OCI-LY1 (cell line): ENCODE measurements around the gene MAFG.

Source experiments
- H2AFZ ChIP-seq: fragments of 200-600 bp; sonication (generic), shearing (Covaris generic); 2 replicates; pipeline ENCODE4 v1.6.0; 2014; ENCODE audit warnings: antibody characterized with exemption, mild to moderate bottlenecking, low read length
- H3F3A ChIP-seq: fragments of 200-600 bp; sonication (generic), shearing (Covaris generic); 2 replicates; pipeline ENCODE4 v1.6.0; 2014; ENCODE audit warnings: mild to moderate bottlenecking, antibody characterized with exemption, low read length, moderate library complexity; ENCODE audit not compliant: insufficient read depth
- H3K27ac ChIP-seq: fragments of 200-600 bp; sonication (generic); 2 replicates; pipeline ENCODE4 v1.5.1; 2014; ENCODE audit warnings: low read length, mixed run types, mild to moderate bottlenecking, low read depth; ENCODE audit not compliant: poor library complexity, severe bottlenecking
- H3K27me3 ChIP-seq: fragments of 200-600 bp; sonication (generic); 2 replicates; pipeline ENCODE4 v1.6.0; 2014; ENCODE audit warnings: antibody characterized with exemption, mild to moderate bottlenecking, low read length, moderate library complexity; ENCODE audit not compliant: insufficient read depth
- H3K36me3 ChIP-seq: fragments of 200-600 bp; sonication (generic); 2 replicates; pipeline ENCODE4 v1.6.1; 2014; ENCODE audit warnings: mild to moderate bottlenecking, antibody characterized with exemption, low read length, moderate library complexity, mixed read lengths; ENCODE audit not compliant: insufficient read depth
- H3K4me1 ChIP-seq: fragments of 200-600 bp; sonication (generic); 2 replicates; pipeline ENCODE4 v1.5.1; 2014; ENCODE audit warnings: mild to moderate bottlenecking, low read length, moderate library complexity; ENCODE audit not compliant: insufficient read depth, severe bottlenecking
- H3K4me2 ChIP-seq: fragments of 200-600 bp; sonication (generic), shearing (Covaris generic); 2 replicates; pipeline ENCODE4 v1.6.1; 2014; ENCODE audit warnings: low read length
- H3K4me3 ChIP-seq: fragments of 200-600 bp; sonication (generic); 2 replicates; pipeline ENCODE4 v1.5.1; 2014; ENCODE audit warnings: low read length, low read depth, mild to moderate bottlenecking, mixed read lengths; ENCODE audit not compliant: poor library complexity, severe bottlenecking
- H3K79me2 ChIP-seq: fragments of 200-600 bp; shearing (Covaris generic); 2 replicates; pipeline ENCODE4 v1.6.1; 2016; ENCODE audit warnings: mixed run types, low read length, mixed read lengths; ENCODE audit not compliant: insufficient read depth
- H3K9ac ChIP-seq: fragments of 200-600 bp; sonication (generic), shearing (Covaris generic); 2 replicates; pipeline ENCODE4 v1.6.1; 2014; ENCODE audit warnings: mild to moderate bottlenecking, low read length, mixed read lengths
- H3K9me2 ChIP-seq: fragments of 200-600 bp; sonication (generic), shearing (Covaris generic); 2 replicates; pipeline ENCODE4 v1.6.1; 2014; ENCODE audit warnings: low read depth, mild to moderate bottlenecking, low read length, mixed read lengths
- H3K9me3 ChIP-seq: fragments of 200-600 bp; shearing (Covaris generic); 2 replicates; pipeline ENCODE4 v1.6.1; 2014; ENCODE audit warnings: low read length, mixed read lengths
- H4K20me1 ChIP-seq: fragments of 200-600 bp; sonication (generic), shearing (Covaris generic); 2 replicates; pipeline ENCODE4 v1.6.0; 2016; ENCODE audit warnings: mild to moderate bottlenecking, low read length; ENCODE audit not compliant: insufficient read depth
- CTCF ChIP-seq: fragments of 200-600 bp; sonication (generic), shearing (Covaris generic); IDR thresholded peaks from 2 replicates; pipeline ENCODE4 v1.5.1; 2017; ENCODE audit warnings: mild to moderate bottlenecking, antibody characterized with exemption, low read length, moderate library complexity, mixed read lengths
- EZH2 ChIP-seq: fragments of 200-600 bp; sonication (generic), shearing (Covaris generic); IDR thresholded peaks from 2 replicates; pipeline ENCODE4 v1.8.0; 2017; ENCODE audit warnings: borderline replicate concordance, mixed run types, mild to moderate bottlenecking, antibody characterized with exemption, low read length, moderate library complexity, mixed read lengths

Gene MAFG

DNA sequence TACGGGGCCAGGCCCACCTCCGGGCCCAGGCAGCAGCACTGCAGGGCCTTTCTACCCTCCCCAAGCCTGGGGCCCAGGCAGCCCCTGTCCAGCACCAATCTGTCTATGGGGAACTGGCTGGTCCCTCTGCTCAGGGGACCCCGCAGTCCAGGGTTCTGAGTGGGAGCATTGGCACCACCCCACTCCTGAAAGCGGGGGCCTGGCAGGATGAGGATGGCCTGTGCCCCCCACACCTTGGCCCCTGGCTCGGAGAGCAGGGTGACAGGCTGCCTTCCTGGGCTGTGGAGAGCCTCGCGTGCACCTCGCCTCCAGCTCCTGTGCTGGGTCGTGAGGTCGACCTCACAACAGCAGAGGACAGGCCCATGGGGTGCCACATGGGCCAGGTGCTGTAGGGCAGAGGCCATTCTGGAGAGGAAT, 24.1 kb downstream of the MAFG start:
- Histone ChIP-seq H3K36me3 (peaks cover 74% of the 10 kb centered on the region), H4K20me1 (no peaks in the 10 kb centered on the region), H3K27me3 (peaks cover 4% of the 10 kb centered on the region; the same call in 1 of the 2 replicates), H3K4me3 (no peak overlapping the region), H3K9me2 (no peaks in the 10 kb centered on the region), H3K27ac (no peak overlapping the region), H3F3A (no peaks in the 10 kb centered on the region), H2AFZ (no peak overlapping the region), H3K9ac (no peak overlapping the region), H3K79me2 (no peaks in the 10 kb centered on the region), H3K4me2 (no peak overlapping the region), H3K9me3 (no peaks in the 10 kb centered on the region), H3K4me1 (peaks cover 9% of the 10 kb centered on the region)
- TF ChIP-seq CTCF (no peak), EZH2 (no peak)

DNA sequence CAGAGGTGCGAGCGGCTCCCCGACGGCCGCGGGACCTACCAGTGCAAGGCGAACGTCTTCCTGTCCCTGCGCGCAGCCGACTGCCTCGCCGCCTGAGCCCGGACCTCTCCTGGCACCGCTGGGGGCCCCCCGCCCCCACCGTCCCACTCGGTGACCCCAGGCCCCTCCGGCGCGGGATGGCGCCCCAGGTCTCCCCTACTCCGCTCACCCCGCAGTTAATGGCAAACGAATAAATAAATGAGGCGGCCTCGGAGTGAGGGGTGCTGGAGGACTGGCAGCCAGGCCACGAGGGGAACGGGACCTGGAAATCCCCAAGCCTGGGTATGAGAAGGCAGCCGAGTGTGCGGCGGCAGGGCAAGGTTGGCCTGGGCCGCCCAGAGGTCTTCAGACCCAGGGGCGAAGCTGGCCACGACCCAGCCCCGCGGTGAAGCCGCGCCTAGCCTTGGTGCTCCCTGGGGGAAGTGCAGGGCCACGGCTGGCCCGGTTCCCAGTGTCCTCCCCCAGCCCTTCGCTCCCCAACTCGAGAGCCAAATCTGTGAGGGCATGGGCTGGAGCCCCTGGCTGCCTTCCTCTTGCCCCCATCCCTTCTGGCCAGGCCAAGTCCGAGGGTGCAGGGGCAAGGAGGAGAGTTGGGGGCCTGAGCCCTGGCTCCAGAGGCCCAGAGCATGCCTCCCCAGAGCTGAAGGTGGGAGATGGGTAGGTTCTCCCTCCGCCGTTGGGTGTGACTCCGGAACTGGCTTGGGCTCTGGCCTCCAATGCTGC, 24.7 kb downstream of the MAFG start:
- H3K4me2 ChIP-seq: peak overlapping the region; percentile 42; the same call in 1 of the 2 replicates
- H3K36me3 ChIP-seq: peaks cover 74% of the 10 kb centered on the region
- H3K27ac ChIP-seq: no peak overlapping the region
- H3K9me3 ChIP-seq: no peaks in the 10 kb centered on the region
- H3K79me2 ChIP-seq: no peaks in the 10 kb centered on the region
- H3K9me2 ChIP-seq: no peaks in the 10 kb centered on the region
- TF ChIP-seq EZH2 (no peak), CTCF (no peak)
- H3F3A ChIP-seq: no peaks in the 10 kb centered on the region
- H4K20me1 ChIP-seq: no peaks in the 10 kb centered on the region
- no peak overlapping the region for H3K9ac ChIP-seq
- peaks cover 9% of the 10 kb centered on the region for H3K4me1 ChIP-seq
- H2AFZ ChIP-seq: no peak overlapping the region
- no peak overlapping the region for H3K4me3 ChIP-seq
- peaks cover 4% of the 10 kb centered on the region; the same call in 1 of the 2 replicates for H3K27me3 ChIP-seq

- Histone ChIP-seq H3K27me3 (peaks cover 4% of the 10 kb centered on the region; the same call in 1 of the 2 replicates), H2AFZ (no peak within 1 kb of the TSS), H3K4me2 (peak within 1 kb of the TSS; percentile 42; the same call in 1 of the 2 replicates), H3K9me3 (no peaks in the 10 kb centered on the region), H3K9ac (no peak within 1 kb of the TSS), H3F3A (no peaks in the 10 kb centered on the region), H3K79me2 (no peaks in the 10 kb centered on the region), H3K4me1 (peaks cover 9% of the 10 kb centered on the region), H4K20me1 (no peaks in the 10 kb centered on the region), H3K27ac (no peak within 1 kb of the TSS), H3K36me3 (peaks cover 72% of the 10 kb centered on the region), H3K4me3 (no peak within 1 kb of the TSS), H3K9me2 (no peaks in the 10 kb centered on the region)
- TF ChIP-seq EZH2: no peak
- no peak for TF ChIP-seq CTCF
These were observed 25.4 kb downstream of the MAFG start, which contains the start of gene NPB for GRCh38 chr17:81902023-81902652. NPB (plus strand) TSS chr17:81902238; CDS start chr17:81902278, 40 bp downstream.
